Measurements from ENCODE around the gene PLCD4.

DNA sequence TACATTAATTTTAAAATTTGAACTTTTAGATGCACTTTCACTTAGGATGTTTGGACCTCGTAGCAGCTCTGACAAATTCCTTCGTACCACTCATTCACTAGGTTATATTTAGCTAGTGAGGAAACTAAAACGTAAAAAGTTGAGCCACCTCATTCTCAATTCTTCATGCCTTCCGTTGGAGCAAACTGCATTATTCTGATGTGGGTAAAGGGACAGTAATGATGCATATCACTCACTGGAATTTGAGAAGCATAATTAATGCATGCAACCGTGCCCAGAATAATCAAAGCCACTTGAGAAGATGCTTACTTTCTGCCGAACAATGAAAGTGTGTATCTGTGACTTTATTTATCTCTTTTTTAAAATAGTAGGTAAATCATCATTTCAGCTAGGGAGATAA, 36.8 kb upstream of the PLCD4 start:
- TF ChIP-seq, protein P1, sequence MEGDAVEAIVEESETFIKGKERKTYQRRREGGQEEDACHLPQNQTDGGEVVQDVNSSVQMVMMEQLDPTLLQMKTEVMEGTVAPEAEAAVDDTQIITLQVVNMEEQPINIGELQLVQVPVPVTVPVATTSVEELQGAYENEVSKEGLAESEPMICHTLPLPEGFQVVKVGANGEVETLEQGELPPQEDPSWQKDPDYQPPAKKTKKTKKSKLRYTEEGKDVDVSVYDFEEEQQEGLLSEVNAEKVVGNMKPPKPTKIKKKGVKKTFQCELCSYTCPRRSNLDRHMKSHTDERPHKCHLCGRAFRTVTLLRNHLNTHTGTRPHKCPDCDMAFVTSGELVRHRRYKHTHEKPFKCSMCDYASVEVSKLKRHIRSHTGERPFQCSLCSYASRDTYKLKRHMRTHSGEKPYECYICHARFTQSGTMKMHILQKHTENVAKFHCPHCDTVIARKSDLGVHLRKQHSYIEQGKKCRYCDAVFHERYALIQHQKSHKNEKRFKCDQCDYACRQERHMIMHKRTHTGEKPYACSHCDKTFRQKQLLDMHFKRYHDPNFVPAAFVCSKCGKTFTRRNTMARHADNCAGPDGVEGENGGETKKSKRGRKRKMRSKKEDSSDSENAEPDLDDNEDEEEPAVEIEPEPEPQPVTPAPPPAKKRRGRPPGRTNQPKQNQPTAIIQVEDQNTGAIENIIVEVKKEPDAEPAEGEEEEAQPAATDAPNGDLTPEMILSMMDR (IDR thresholded peaks at IDR 0.05; ENCODE audit: low read length): no peak
- TF ChIP-seq EZH2 (IDR thresholded peaks at IDR 0.05; ENCODE audit: borderline replicate concordance, low read length): no peak
